Coronary artery (tissue), 2 donors: ENCODE data around the gene THBS1.

ENCODE experiments used
- DNase-seq: peaks from one replicate; pipeline ENCODE4 v3.0.0-alpha.2; 2017; ENCODE audit warnings: low spot score
- H3K27ac ChIP-seq, 2 donors: fragments of 200-600 bp; sonication (generic); one replicate each; pipeline ENCODE4 v1.5.1; 2016 to 2019
- H3K4me3 ChIP-seq: fragments of 200-600 bp; sonication (generic); 2 replicates; pipeline ENCODE4 v1.5.1; 2016; ENCODE audit warnings: mild to moderate bottlenecking, moderate library complexity
- CTCF ChIP-seq: fragments of 200-600 bp; sonication (generic); IDR thresholded peaks from one replicate; pipeline ENCODE4 v1.5.1; 2019; ENCODE audit warnings: antibody characterized with exemption

The THBS1 gene

DNA sequence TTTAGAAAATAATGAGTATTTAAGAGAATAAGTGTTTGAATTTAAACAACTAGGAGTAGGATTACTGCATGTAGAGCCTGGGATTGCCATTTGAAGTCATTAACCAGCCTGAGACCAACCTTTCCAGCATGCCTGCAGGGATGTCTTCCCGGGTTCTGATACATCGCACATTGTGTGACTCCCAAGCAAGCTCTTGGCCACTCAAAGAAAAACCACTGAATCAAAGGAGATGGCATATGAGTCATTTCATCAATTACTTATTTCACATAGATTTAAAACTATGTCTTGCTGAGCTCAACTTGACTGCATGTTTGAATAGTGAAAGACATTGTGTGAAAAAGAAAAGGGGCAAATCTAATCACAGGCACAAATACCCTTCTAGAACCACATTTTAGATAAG, 15.0 kb upstream of the THBS1 start:
- no peak overlapping the region for H3K27ac ChIP-seq
- no peak for DNase-seq
- no peak for TF ChIP-seq CTCF
- no peak overlapping the region for H3K4me3 ChIP-seq

DNA sequence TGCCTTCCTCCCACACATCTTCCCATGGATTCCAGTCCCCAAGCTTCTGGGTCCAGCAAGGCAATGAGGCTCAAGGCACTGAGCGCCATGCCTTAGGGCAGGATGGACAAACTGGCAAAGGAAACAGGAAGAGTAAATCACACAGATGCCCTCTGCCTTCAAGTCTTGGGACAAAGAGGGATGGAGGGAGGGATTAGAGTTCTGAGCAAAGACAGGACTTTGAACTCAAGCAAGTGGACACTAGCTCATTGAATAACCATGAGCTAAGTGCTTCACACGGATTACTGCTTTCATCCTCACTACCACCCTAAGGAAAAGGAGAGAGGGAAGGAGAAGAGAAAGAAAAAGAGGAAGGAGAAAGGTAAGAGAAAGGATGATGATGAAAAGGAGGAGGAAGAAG, 7.6 kb upstream of the THBS1 start:
- Histone ChIP-seq H3K4me3 (no peak overlapping the region), H3K27ac (no peak overlapping the region)
- DNase-seq: no peak
- no peak for TF ChIP-seq CTCF

GRCh38 chr15:39573844-39574243, 7.0 kb upstream of the THBS1 start:
- no peak overlapping the region for H3K27ac ChIP-seq
- no peak for DNase-seq
- no peak for TF ChIP-seq CTCF
- no peak overlapping the region for H3K4me3 ChIP-seq

DNA sequence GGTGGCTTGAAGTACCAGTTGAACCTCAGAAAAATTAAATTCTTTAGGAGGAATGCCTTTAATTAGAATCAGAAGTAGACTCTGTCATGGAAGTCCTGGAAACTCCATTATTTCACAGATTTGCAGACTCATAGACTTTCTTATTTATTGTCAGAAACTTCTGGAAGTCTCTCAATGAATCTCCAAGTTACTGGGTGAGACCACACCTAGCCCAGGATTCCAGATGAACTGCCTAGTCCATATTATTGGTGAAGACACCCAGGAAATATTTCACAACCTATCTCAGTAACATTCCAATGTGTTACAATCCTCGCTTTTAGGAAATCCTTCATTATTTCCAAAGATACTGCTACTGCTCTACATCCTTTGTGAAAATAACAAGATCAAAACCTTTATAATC, 6.5 kb upstream of the THBS1 start:
- H3K27ac ChIP-seq: no peak overlapping the region
- no peak overlapping the region for H3K4me3 ChIP-seq
- no peak for TF ChIP-seq CTCF
- DNase-seq: no peak

DNA sequence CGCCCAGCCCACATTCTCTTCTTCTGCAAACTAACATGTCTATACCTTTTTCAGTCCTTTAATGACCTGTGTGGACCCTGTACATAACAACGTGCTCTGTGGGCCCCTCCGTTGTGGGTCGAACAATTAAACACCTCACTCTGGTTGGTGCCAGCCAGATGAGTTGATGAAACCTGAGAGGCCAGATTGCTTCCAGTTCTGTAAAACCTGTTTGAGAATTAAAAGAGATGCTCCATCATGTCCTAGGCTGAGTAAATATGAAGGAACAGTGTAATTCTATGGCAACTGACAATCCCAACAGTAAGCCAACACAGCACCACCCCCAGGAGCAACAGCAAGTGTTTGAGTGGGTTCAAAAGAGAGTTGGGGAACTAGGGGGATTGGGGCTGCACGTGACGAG, 5.7 kb upstream of the THBS1 start:
- TF ChIP-seq CTCF: no peak
- H3K4me3 ChIP-seq: no peak overlapping the region
- DNase-seq: no peak
- H3K27ac ChIP-seq: no peak overlapping the region

- Histone ChIP-seq H3K4me3 (peak overlapping the region; percentile 86), H3K27ac (peak overlapping the region; percentile 85 to 98)
- DNase-seq: no peak
- TF ChIP-seq CTCF: no peak
Observed at GRCh38 chr15:39578851-39579486, 1.9 kb upstream of the THBS1 start.

GRCh38 chr15:39579487-39580116, 1.3 kb upstream of the THBS1 start:
- peak; percentile 86 for DNase-seq
- H3K4me3 ChIP-seq: peak overlapping the region; percentile 86
- TF ChIP-seq CTCF: no peak
- H3K27ac ChIP-seq: peak overlapping the region; percentile 85 to 98
